Loucy (cell line): ENCODE measurements around the gene CEP295NL.

Experiments
- H2AFZ ChIP-seq: fragments of 200-600 bp; sonication (generic); 2 replicates; pipeline ENCODE4 v1.6.0; 2016; ENCODE audit warnings: antibody characterized with exemption, mild to moderate bottlenecking, low read length, moderate library complexity
- H3F3A ChIP-seq: fragments of 200-600 bp; 2 replicates; pipeline ENCODE4 v1.6.0; 2016; ENCODE audit warnings: antibody characterized with exemption, low read depth, mild to moderate bottlenecking
- H3K27me3 ChIP-seq: fragments of 200-600 bp; sonication (generic); 2 replicates; pipeline ENCODE4 v1.6.1; 2014; ENCODE audit warnings: low read length, mild to moderate bottlenecking; ENCODE audit not compliant: insufficient read depth, poor library complexity, severe bottlenecking
- H3K36me3 ChIP-seq: fragments of 200-600 bp; sonication (generic); 2 replicates; pipeline ENCODE4 v1.6.1; 2016; ENCODE audit warnings: low read length; ENCODE audit not compliant: insufficient read depth
- H3K4me1 ChIP-seq: fragments of 200-600 bp; sonication (generic); 2 replicates; pipeline ENCODE4 v1.5.1; 2014; ENCODE audit warnings: low read length, mild to moderate bottlenecking; ENCODE audit not compliant: insufficient read depth, poor library complexity, severe bottlenecking
- H3K4me2 ChIP-seq: fragments of 200-600 bp; sonication (generic); 2 replicates; pipeline ENCODE4 v1.6.0; 2014; ENCODE audit warnings: antibody characterized with exemption, low read length, low read depth, mild to moderate bottlenecking; ENCODE audit not compliant: poor library complexity, severe bottlenecking
- H3K4me3 ChIP-seq: fragments of 200-600 bp; sonication (generic); 2 replicates; pipeline ENCODE4 v1.5.1; 2014; ENCODE audit warnings: low read length, mild to moderate bottlenecking, mixed read lengths; ENCODE audit not compliant: poor library complexity, severe bottlenecking
- H3K79me2 ChIP-seq: fragments of 200-600 bp; sonication (generic); 2 replicates; pipeline ENCODE4 v1.6.1; 2014; ENCODE audit warnings: low read length; ENCODE audit not compliant: insufficient read depth
- H3K9ac ChIP-seq: fragments of 200-600 bp; sonication (generic); 2 replicates; pipeline ENCODE4 v1.6.0; 2014; ENCODE audit warnings: mild to moderate bottlenecking, low read depth, low read length, moderate library complexity; ENCODE audit not compliant: poor library complexity, severe bottlenecking
- H3K9me2 ChIP-seq: fragments of 200-600 bp; sonication (generic); replicated peaks from 2 replicates; pipeline ENCODE4 v1.6.1; 2016; ENCODE audit warnings: low read depth, low read length, mixed read lengths
- H3K9me3 ChIP-seq: fragments of 200-600 bp; sonication (generic); 2 replicates; pipeline ENCODE4 v1.6.1; 2014; ENCODE audit warnings: mild to moderate bottlenecking, antibody characterized with exemption, low read length, low read depth; ENCODE audit not compliant: insufficient read depth
- H4K20me1 ChIP-seq: fragments of 200-600 bp; sonication (generic); 2 replicates; pipeline ENCODE4 v1.6.0; 2014; ENCODE audit warnings: antibody characterized with exemption, low read length, mild to moderate bottlenecking; ENCODE audit not compliant: insufficient read depth, poor library complexity, severe bottlenecking
- EZH2phosphoT487 ChIP-seq: fragments of 200-600 bp; IDR thresholded peaks from 2 replicates; pipeline ENCODE4 v1.6.1; 2018; ENCODE audit warnings: antibody characterized with exemption, mild to moderate bottlenecking, moderate library complexity, borderline replicate concordance
- TF ChIP-seq, protein P1 (sequence below): fragments of 200-600 bp; sonication (generic); conservative IDR thresholded peaks from 2 replicates; pipeline ENCODE4 v1.5.1; 2014; ENCODE audit warnings: mild to moderate bottlenecking, antibody characterized with exemption, low read length

CEP295NL gene

DNA sequence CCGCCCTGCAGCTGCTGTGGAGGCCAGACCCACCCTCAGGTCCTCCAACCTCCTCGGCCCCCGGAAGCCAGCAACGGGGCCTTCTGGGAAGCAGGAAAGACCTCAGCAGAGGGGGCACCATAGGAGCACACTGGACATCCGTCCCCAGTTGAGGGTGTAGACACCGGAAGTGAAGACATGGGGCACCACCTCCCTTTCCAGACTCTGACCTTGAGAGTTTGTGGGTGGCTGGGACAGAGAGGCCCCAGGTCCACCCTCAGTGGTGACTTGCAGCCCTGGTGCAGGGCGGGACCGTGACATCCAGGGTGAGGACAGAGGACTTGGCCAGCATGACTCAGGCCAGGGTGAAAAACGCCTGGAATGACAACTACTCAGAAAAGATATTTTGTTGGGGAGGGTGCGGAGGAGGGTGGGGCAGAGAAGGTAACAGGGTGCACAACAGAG lies 19.9 kb downstream of the CEP295NL start:
- no peak overlapping the region for H2AFZ ChIP-seq
- H3K79me2 ChIP-seq: no peaks in the 10 kb centered on the region
- H3K9me3 ChIP-seq: no peaks in the 10 kb centered on the region
- no peaks in the 10 kb centered on the region for H4K20me1 ChIP-seq
- no peaks in the 10 kb centered on the region for H3K27me3 ChIP-seq
- H3K36me3 ChIP-seq: no peaks in the 10 kb centered on the region
- H3K9me2 ChIP-seq: no peaks in the 10 kb centered on the region
- TF ChIP-seq EZH2phosphoT487: no peak
- TF ChIP-seq, protein P1, sequence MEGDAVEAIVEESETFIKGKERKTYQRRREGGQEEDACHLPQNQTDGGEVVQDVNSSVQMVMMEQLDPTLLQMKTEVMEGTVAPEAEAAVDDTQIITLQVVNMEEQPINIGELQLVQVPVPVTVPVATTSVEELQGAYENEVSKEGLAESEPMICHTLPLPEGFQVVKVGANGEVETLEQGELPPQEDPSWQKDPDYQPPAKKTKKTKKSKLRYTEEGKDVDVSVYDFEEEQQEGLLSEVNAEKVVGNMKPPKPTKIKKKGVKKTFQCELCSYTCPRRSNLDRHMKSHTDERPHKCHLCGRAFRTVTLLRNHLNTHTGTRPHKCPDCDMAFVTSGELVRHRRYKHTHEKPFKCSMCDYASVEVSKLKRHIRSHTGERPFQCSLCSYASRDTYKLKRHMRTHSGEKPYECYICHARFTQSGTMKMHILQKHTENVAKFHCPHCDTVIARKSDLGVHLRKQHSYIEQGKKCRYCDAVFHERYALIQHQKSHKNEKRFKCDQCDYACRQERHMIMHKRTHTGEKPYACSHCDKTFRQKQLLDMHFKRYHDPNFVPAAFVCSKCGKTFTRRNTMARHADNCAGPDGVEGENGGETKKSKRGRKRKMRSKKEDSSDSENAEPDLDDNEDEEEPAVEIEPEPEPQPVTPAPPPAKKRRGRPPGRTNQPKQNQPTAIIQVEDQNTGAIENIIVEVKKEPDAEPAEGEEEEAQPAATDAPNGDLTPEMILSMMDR: no peak
- no peak overlapping the region for H3K4me3 ChIP-seq
- H3K4me1 ChIP-seq: no peaks in the 10 kb centered on the region
- no peak overlapping the region for H3K9ac ChIP-seq
- no peaks in the 10 kb centered on the region for H3F3A ChIP-seq
- H3K4me2 ChIP-seq: no peak overlapping the region

DNA sequence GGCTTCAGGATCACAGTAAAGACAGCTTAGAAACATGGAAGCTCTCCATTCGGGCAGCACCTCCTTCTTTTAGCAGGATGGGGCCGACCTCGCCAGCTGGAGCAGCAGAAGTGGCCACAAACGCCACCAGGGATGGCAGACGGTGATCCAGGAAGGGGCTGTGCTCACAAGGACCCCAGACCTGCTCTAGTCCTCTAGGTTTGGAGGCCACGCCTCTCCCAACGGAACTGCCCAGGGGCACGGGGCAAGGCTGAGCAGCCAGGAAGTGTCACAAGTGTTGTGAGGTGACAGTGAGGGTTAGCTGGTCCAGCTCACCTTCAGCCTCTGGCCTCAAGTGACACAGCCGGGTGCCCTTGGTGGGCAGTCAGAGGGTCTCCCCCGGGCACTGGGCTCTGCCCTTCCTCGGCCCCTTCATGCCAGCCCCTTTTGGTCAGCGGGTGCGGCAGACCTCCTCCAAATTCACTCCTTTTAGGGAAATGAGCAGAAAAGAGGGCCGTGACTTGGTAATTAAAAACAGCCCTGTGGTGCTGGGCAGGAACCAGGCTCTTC lies 20.4 kb downstream of the CEP295NL start:
- Histone ChIP-seq H3F3A (no peaks in the 10 kb centered on the region), H3K79me2 (no peaks in the 10 kb centered on the region), H3K4me3 (no peak overlapping the region), H3K4me2 (no peak overlapping the region), H3K4me1 (no peaks in the 10 kb centered on the region), H3K9me3 (no peaks in the 10 kb centered on the region), H3K9me2 (no peaks in the 10 kb centered on the region), H2AFZ (no peak overlapping the region), H3K36me3 (no peaks in the 10 kb centered on the region), H4K20me1 (no peaks in the 10 kb centered on the region), H3K27me3 (no peaks in the 10 kb centered on the region), H3K9ac (no peak overlapping the region)
- TF ChIP-seq EZH2phosphoT487: no peak
- TF ChIP-seq, protein P1: no peak

DNA sequence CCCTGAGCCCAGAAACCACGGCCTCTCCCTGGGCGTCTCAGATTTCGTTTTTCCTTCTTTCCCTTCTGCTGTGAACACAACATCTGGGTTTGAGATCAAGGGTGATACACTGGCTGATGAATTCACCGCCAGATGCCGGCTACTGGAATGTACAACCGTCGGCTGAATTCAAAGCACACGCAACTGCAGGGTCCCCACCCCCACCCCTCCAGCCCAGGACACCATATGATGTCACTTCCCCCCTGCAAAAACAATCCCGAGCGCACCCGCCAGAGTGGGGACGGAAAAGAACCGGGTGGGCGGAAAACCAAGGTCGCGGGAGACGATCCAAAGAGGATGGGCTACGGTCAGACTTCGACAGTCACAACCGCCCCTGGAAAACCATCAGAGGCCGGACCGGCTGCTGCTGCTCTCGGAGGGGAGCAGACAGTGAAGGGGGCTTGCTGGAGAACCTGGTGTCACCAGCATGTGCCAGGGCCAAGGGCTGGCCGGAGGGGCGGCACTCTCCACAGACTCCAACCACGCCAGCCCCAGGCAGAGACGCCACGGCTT lies 23.3 kb downstream of the CEP295NL start:
- Histone ChIP-seq H3F3A (no peaks in the 10 kb centered on the region), H4K20me1 (no peaks in the 10 kb centered on the region), H3K79me2 (no peaks in the 10 kb centered on the region), H3K4me1 (no peaks in the 10 kb centered on the region), H3K9me2 (no peaks in the 10 kb centered on the region), H3K9ac (no peak overlapping the region), H3K27me3 (no peaks in the 10 kb centered on the region), H3K4me2 (no peak overlapping the region), H2AFZ (no peak overlapping the region), H3K36me3 (no peaks in the 10 kb centered on the region), H3K4me3 (no peak overlapping the region), H3K9me3 (no peaks in the 10 kb centered on the region)
- no peak for TF ChIP-seq EZH2phosphoT487
- TF ChIP-seq, protein P1: no peak
